Keratinocyte (primary cell): Measurements from ENCODE around the gene LRIT3. TPM values are rescaled to one million over a fixed set of nuclear protein-coding genes. Genes with fewer than 3 reads are reported as not detected.
A peak's percentile ranks its signal among the peaks of the same experiment; 100 is the strongest.

Experiments used
- DNase-seq: peaks from one replicate; pipeline ENCODE4 v3.0.0-alpha.2; 2011; ENCODE audit warnings: low read depth, missing footprints, low spot score
- FAIRE-seq: peaks from 2 replicates; lab custom pipeline; 2011; peaks lifted over from hg19 to GRCh38; lab: Jason Lieb, UNC
- H2AFZ ChIP-seq: 2 replicates; pipeline ENCODE4 v1.6.0; 2012; ENCODE audit warnings: low read length, control low read depth, inconsistent platforms; ENCODE audit not compliant: control insufficient read depth
- H3K27ac ChIP-seq: 2 replicates; pipeline ENCODE4 v1.5.1; 2011; ENCODE audit warnings: low read length; ENCODE audit not compliant: control insufficient read depth, insufficient read depth
- H3K27me3 ChIP-seq: 3 replicates; pipeline ENCODE4 v1.6.0; 2011; ENCODE audit warnings: low read length; ENCODE audit not compliant: control insufficient read depth, insufficient read depth; ENCODE audit errors: extremely low read depth
- H3K36me3 ChIP-seq, 2 experiments: 2 replicates in 1 of 2; 3 replicates in 1 of 2; pipeline ENCODE4 v1.5.1; 2011; ENCODE audit warnings: low read length in 2 of 2, mild to moderate bottlenecking in 1 of 2; ENCODE audit not compliant: control insufficient read depth in 2 of 2, insufficient read depth in 2 of 2; ENCODE audit errors: extremely low read depth in 1 of 2
- H3K4me1 ChIP-seq: 3 replicates; pipeline ENCODE4 v1.5.1; 2011; ENCODE audit warnings: low read length; ENCODE audit not compliant: control insufficient read depth, insufficient read depth; ENCODE audit errors: extremely low read depth
- H3K4me2 ChIP-seq: 3 replicates; pipeline ENCODE4 v1.6.0; 2011; ENCODE audit warnings: low read depth, low read length; ENCODE audit not compliant: control insufficient read depth, insufficient read depth; ENCODE audit errors: extremely low read depth
- H3K4me3 ChIP-seq, 3 experiments: fragments of 200-600 bp in 1 of 3; sonication (generic) in 1 of 3; 2 replicates in 2 of 3; 3 replicates in 1 of 3; pipeline ENCODE4 v1.5.1; 2011 to 2016; ENCODE audit warnings: low read length in 3 of 3, mild to moderate bottlenecking in 3 of 3, control low read depth in 2 of 3, inconsistent platforms in 1 of 3, low read depth in 1 of 3, mixed read lengths in 1 of 3, mixed run types in 1 of 3, moderate library complexity in 1 of 3; ENCODE audit not compliant: control insufficient read depth in 2 of 3, insufficient read depth in 2 of 3; ENCODE audit errors: extremely low read depth in 1 of 3
- H3K79me2 ChIP-seq: 2 replicates; pipeline ENCODE4 v1.6.0; 2012; ENCODE audit warnings: low read length; ENCODE audit not compliant: control insufficient read depth, insufficient read depth
- H3K9ac ChIP-seq: 3 replicates; pipeline ENCODE4 v1.6.0; 2011; ENCODE audit warnings: low read length; ENCODE audit not compliant: control insufficient read depth, insufficient read depth; ENCODE audit errors: extremely low read depth
- H3K9me1 ChIP-seq: 3 replicates; pipeline ENCODE4 v1.6.0; 2011; ENCODE audit warnings: low read length; ENCODE audit not compliant: control insufficient read depth, insufficient read depth; ENCODE audit errors: extremely low read depth
- H3K9me3 ChIP-seq: 2 replicates; pipeline ENCODE4 v1.5.1; 2012; ENCODE audit warnings: low read depth, low read length; ENCODE audit not compliant: control insufficient read depth
- H4K20me1 ChIP-seq: 3 replicates; pipeline ENCODE4 v1.6.0; 2011; ENCODE audit warnings: low read length; ENCODE audit not compliant: control insufficient read depth, insufficient read depth; ENCODE audit errors: extremely low read depth
- EZH2 ChIP-seq: IDR thresholded peaks from one replicate; pipeline ENCODE4 v1.6.1; 2012; ENCODE audit warnings: inconsistent platforms, mild to moderate bottlenecking, low read length, moderate library complexity
- dilution Hi-C: fragments of 300-500 bp; cut with MboI; formaldehyde crosslinking; loops from one replicate; pipeline ENCODE4 v1.7.0; 2020; ENCODE audit warnings: low sequenced_read_pairs; ENCODE audit not compliant: extremely low pct_ligation_motif_present
- polyA plus RNA-seq, 5 experiments: library from polyadenylated mRNA; depleted of rRNA in 3 of 5; stranded (reverse) in 3 of 5; stranded (forward) in 1 of 5; unstranded in 1 of 5; fragments of >200 nt; gene quantifications; 1 replicate in 1 of 5; 2 replicates in 3 of 5; 3 replicates in 1 of 5; pipeline versions ENCODE4 v1.2.1 to v1.2.3, GENCODE V29; 2011 to 2012; ENCODE audit warnings: missing spikeins in 2 of 5, low read depth in 1 of 5, low replicate concordance in 1 of 5
- TF ChIP-seq, protein P1 (sequence below), 3 experiments: IDR thresholded peaks in 1 of 3; conservative IDR thresholded peaks in 1 of 3; optimal IDR thresholded peaks in 1 of 3; 2 replicates in 2 of 3; 3 replicates in 1 of 3; pipeline versions ENCODE3 to v1.5.1; 2011; ENCODE audit warnings: low read length in 3 of 3, mild to moderate bottlenecking in 3 of 3, moderate library complexity in 2 of 3, control low read depth in 1 of 3, inconsistent platforms in 1 of 3; ENCODE audit not compliant: insufficient read depth in 2 of 3; ENCODE audit errors: extremely low read depth in 1 of 3

LRIT3 gene
- polyA plus RNA-seq, 1 donor (not counting 4 experiments of a cell fraction or from before 2014, with no cell fraction given), result 0.09 TPM

DNA sequence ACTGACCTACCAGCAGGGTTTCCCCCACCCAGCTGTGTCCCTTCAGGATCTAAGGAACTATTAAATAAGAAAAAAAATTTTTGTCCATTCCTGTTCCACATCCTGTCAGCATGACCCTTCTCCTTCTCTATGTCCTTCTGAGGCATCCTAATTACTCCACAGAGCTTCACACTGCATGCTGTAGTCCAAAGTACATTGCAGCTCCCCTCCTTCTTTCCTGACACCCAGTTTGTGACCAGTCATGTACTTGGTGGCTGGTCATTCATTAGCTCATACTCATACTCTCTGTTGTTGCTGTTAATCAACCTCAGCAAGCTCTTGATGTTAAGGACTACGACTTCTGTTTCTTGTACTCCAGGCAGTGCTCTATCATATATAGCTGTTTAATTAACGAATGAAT is 62.3 kb downstream of the LRIT3 start:
- Histone ChIP-seq H3K27me3 (no peaks in the 10 kb centered on the region), H3K36me3 (no peaks in the 10 kb centered on the region), H3K79me2 (no peaks in the 10 kb centered on the region), H3K9ac (no peak overlapping the region), H3K4me1 (no peaks in the 10 kb centered on the region), H3K9me1 (no peaks in the 10 kb centered on the region), H3K27ac (no peak overlapping the region), H4K20me1 (no peaks in the 10 kb centered on the region), H3K4me3 (no peak overlapping the region), H2AFZ (no peak overlapping the region), H3K9me3 (no peaks in the 10 kb centered on the region), H3K4me2 (no peak overlapping the region)
- no peak for FAIRE-seq
- DNase-seq, result no peak
- dilution Hi-C loops, result no loop called here
- TF ChIP-seq, protein P1, sequence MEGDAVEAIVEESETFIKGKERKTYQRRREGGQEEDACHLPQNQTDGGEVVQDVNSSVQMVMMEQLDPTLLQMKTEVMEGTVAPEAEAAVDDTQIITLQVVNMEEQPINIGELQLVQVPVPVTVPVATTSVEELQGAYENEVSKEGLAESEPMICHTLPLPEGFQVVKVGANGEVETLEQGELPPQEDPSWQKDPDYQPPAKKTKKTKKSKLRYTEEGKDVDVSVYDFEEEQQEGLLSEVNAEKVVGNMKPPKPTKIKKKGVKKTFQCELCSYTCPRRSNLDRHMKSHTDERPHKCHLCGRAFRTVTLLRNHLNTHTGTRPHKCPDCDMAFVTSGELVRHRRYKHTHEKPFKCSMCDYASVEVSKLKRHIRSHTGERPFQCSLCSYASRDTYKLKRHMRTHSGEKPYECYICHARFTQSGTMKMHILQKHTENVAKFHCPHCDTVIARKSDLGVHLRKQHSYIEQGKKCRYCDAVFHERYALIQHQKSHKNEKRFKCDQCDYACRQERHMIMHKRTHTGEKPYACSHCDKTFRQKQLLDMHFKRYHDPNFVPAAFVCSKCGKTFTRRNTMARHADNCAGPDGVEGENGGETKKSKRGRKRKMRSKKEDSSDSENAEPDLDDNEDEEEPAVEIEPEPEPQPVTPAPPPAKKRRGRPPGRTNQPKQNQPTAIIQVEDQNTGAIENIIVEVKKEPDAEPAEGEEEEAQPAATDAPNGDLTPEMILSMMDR (optimal IDR thresholded peaks at IDR 0.05 in 1 of 3, IDR thresholded peaks at IDR 0.05 in 1 of 3, conservative IDR thresholded peaks at IDR 0.05 in 1 of 3; ENCODE audit: extremely low read depth in 1 of 3, insufficient read depth in 2 of 3, low read length in 3 of 3), result no peak
- no peak for TF ChIP-seq EZH2

DNA sequence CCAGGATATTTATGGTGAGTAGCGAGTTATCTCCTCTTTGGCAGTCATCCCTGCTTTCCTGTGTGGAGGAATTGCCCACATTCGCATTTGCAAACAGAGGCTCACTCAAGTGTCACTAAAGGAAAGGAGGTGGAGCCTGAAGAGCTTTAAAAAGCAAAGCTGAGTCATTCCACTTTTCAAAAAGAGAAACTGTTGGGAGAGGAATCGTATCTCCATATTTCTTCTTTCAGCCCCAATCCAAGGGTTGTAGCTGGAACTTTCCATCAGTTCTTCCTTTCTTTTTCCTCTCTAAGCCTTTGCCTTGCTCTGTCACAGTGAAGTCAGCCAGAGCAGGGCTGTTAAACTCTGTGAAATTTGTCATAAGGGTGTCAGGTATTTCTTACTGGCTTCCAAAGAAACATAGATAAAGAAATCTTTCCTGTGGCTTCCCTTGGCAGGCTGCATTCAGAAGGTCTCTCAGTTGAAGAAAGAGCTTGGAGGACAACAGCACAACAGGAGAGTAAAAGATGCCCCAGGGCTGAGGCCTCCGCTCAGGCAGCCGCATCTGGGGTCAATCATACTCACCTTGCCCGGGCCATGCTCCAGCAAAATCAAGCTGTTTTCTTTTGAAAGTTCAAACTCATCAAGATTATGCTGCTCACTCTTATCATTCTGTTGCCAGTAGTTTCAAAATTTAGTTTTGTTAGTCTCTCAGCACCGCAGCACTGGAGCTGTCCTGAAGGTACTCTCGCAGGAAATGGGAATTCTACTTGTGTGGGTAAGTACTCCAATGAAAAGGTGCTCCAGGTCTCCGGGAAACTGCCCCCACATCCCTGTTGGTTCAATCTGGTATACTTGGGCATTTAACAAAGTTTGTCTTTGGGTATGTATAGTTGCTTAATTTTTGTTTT is 65.0 kb downstream of the LRIT3 start, which contains the start of gene EGF:
Gene EGF (plus strand): TSS at position 178 of the 890 bp plus-strand sequence. CDS start 453 bp downstream, at position 631.
- dilution Hi-C loops, result no loop called here
- TF ChIP-seq, protein P1 (optimal IDR thresholded peaks at IDR 0.05 in 1 of 3, IDR thresholded peaks at IDR 0.05 in 1 of 3, conservative IDR thresholded peaks at IDR 0.05 in 1 of 3; ENCODE audit: extremely low read depth in 1 of 3, insufficient read depth in 2 of 3, low read length in 3 of 3), result no peak
- TF ChIP-seq EZH2, result no peak
- peak within 1 kb of the TSS; percentile 69 for H3K4me2 ChIP-seq
- no peaks in the 10 kb centered on the region for H3K36me3 ChIP-seq
- no peaks in the 10 kb centered on the region for H3K27me3 ChIP-seq
- no peaks in the 10 kb centered on the region for H3K79me2 ChIP-seq
- no peak within 1 kb of the TSS for H3K27ac ChIP-seq
- peak within 1 kb of the TSS; percentile 51 for H2AFZ ChIP-seq
- H4K20me1 ChIP-seq, result no peaks in the 10 kb centered on the region
- no peak for DNase-seq
- no peak within 1 kb of the TSS for H3K9ac ChIP-seq
- no peaks in the 10 kb centered on the region for H3K9me1 ChIP-seq
- no peaks in the 10 kb centered on the region for H3K9me3 ChIP-seq
- no peaks in the 10 kb centered on the region for H3K4me1 ChIP-seq
- no peak within 1 kb of the TSS for H3K4me3 ChIP-seq
- peak; percentile 43 for FAIRE-seq
